Subcutaneous abdominal adipose tissue (tissue), 5 donors: ENCODE results near the gene PITHD1.

Source experiments
- H3K27ac ChIP-seq: one replicate; pipeline ENCODE4 v1.7.0; 2013; ENCODE audit warnings: low read depth, mild to moderate bottlenecking, inconsistent platforms, low read length, moderate library complexity
- H3K27me3 ChIP-seq, 5 donors: one replicate each; pipeline ENCODE4 v1.7.0; 2013; ENCODE audit warnings: low read length in 5 of 5, inconsistent platforms in 1 of 5; ENCODE audit not compliant: control insufficient read depth in 5 of 5, insufficient read depth in 4 of 5
- H3K36me3 ChIP-seq, 5 donors: one replicate each; pipeline ENCODE4 v1.7.0; 2013; ENCODE audit warnings: low read length in 5 of 5; ENCODE audit not compliant: control insufficient read depth in 5 of 5, insufficient read depth in 5 of 5
- H3K4me1 ChIP-seq, 5 donors: one replicate each; pipeline ENCODE4 v1.7.0; 2013; ENCODE audit warnings: low read length in 5 of 5, mild to moderate bottlenecking in 3 of 5, moderate library complexity in 1 of 5; ENCODE audit not compliant: control insufficient read depth in 5 of 5, insufficient read depth in 5 of 5
- H3K4me3 ChIP-seq, 5 donors: one replicate each; pipeline ENCODE4 v1.7.0; 2013; ENCODE audit warnings: low read length in 5 of 5, low read depth in 1 of 5
- H3K9ac ChIP-seq, 5 donors: one replicate each; pipeline ENCODE4 v1.7.0; 2013; ENCODE audit warnings: low read length in 5 of 5, mild to moderate bottlenecking in 4 of 5, moderate library complexity in 3 of 5
- H3K9me3 ChIP-seq, 5 donors: one replicate each; pipeline ENCODE4 v1.7.0; 2013; ENCODE audit warnings: low read length in 5 of 5; ENCODE audit not compliant: control insufficient read depth in 5 of 5
- donor health status: healthy.
- donor health status: healthy.
- donor health status: healthy.
- donor health status: healthy.
- donor health status: healthy.

The PITHD1 gene

DNA sequence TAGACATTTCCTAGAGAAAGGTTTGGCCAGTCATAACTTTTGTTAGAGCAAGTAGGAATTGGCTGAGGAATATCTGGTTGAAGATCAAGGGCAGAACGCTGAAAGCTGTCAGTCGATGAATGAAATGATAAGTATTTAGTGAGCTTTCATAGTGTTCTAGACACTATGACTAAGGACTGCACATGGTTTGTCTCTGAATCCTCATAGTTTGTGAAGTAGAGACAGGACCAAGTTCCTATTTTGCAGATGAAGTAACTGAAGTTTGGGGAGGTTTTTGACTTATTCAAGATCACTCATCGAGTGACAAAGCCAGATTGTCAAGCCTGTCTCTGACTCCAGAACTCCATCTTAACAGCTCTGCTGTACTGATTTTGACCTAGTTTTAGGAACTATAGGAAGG, 30.2 kb upstream of the PITHD1 start:
- Histone ChIP-seq H3K9me3 (no peaks in the 10 kb centered on the region), H3K27me3 (no peaks in the 10 kb centered on the region), H3K4me1 (peaks cover 0 to 23% (median 17%) of the 10 kb centered on the region in 5 donors), H3K9ac (peak overlapping the region in 3 of 5 donors; percentile 18 to 52 (median 36)), H3K27ac (no peak overlapping the region), H3K4me3 (no peak overlapping the region), H3K36me3 (peaks cover 17 to 34% (median 32%) of the 10 kb centered on the region in 5 donors)

DNA sequence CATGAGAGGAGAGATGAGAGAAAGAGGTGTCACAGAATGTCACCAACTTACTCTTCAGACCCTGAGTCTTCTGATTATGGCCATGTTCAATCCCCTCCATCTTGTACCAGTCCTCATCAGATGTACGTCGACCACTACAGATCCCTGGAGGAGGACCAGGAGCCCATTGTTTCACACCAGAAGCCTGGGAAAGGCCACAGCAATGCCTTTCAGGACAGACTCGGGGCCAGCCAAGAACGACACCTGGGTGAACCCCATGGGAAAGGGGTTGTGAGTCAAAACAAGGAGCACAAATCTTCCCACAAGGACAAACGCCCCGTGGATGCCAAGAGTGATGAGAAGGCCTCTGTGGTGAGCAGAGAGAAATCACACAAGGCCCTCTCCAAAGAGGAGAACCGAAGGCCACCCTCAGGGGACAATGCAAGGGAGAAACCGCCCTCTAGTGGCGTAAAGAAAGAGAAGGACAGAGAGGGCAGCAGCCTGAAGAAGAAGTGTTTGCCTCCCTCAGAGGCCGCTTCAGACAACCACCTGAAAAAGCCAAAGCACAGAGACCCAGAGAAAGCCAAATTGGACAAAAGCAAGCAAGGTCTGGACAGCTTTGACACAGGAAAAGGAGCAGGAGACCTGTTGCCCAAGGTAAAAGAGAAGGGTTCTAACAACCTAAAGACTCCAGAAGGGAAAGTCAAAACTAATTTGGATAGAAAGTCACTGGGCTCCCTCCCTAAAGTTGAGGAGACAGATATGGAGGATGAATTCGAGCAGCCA, 27.0 kb upstream of the PITHD1 start:
- H3K36me3 ChIP-seq = peaks cover 29 to 66% (median 63%) of the 10 kb centered on the region in 5 donors
- H3K4me1 ChIP-seq = peaks cover 0 to 3% (median 0%) of the 10 kb centered on the region in 5 donors
- H3K9me3 ChIP-seq = no peaks in the 10 kb centered on the region
- no peak overlapping the region for H3K4me3 ChIP-seq
- no peaks in the 10 kb centered on the region for H3K27me3 ChIP-seq
- no peak overlapping the region for H3K27ac ChIP-seq
- H3K9ac ChIP-seq = peak overlapping the region in 2 of 5 donors; percentile 14 to 16

DNA sequence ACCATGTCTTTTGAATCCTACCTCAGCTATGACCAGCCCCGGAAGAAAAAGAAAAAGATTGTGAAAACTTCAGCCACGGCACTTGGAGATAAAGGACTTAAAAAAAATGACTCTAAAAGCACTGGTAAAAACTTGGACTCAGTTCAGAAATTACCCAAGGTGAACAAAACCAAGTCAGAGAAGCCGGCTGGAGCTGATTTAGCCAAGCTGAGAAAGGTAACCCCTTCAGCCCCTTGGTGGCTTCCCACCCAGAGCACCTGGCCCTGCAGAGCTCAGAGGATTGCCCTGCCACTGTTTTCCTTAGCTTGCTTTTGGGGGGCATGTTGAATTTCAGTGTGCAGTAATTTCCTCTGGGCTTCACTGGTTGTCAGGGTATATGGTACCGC, 26.4 kb upstream of the PITHD1 start:
- peaks cover 0 to 3% (median 0%) of the 10 kb centered on the region in 5 donors for H3K4me1 ChIP-seq

DNA sequence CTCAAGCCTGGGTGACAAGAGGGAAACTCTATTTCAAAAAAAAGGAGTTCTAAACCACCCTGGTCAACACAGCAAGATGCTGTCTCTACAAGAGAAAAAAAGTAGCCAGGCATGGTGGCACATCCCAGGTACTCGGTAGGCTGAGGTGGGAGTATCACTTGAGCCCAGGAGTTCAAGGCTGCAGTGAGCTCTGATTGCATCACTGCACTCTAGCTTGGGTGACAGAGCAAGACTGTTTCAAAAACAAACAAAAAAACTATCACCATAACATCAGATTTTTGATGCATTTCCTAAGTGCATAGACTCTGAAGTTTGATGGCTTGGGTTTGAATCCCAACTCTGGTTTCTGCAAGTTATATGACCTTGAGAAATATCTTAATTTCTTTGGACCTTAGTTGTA, 25.3 kb upstream of the PITHD1 start:
- no peak overlapping the region for H3K27ac ChIP-seq
- H3K27me3 ChIP-seq = no peaks in the 10 kb centered on the region
- no peak overlapping the region for H3K9ac ChIP-seq
- H3K36me3 ChIP-seq = peaks cover 29 to 83% (median 73%) of the 10 kb centered on the region in 5 donors
- no peaks in the 10 kb centered on the region for H3K9me3 ChIP-seq
- no peaks in the 10 kb centered on the region for H3K4me1 ChIP-seq
- H3K4me3 ChIP-seq = no peak overlapping the region

More for the DNA sequence above, 26.4 kb upstream of the PITHD1 start:
- H3K4me3 ChIP-seq = no peak overlapping the region
- H3K27me3 ChIP-seq = no peaks in the 10 kb centered on the region
- H3K36me3 ChIP-seq = peaks cover 29 to 72% (median 69%) of the 10 kb centered on the region in 5 donors
- no peaks in the 10 kb centered on the region for H3K9me3 ChIP-seq
- no peak overlapping the region for H3K27ac ChIP-seq
- no peak overlapping the region for H3K9ac ChIP-seq

DNA sequence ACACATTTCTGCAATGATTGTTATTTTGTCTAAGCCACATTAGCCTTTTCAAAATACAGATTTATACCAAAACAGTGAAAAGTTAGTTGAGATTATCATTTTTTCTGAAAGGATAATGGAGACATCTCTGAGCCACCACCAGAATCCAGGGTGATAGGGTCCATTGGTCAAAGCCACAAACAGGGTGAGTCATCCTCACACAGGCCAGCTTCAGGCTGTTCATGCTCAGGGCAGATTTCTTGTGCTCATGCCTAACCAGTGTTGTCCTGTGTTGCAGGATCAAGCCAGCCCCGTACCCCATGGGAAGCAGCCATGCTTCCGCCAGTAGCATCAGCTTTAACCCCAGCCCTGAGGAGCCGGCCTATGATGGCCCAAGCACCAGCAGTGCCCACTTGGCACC, 21.5 kb upstream of the PITHD1 start:
- H3K36me3 ChIP-seq = peaks cover 29 to 95% (median 92%) of the 10 kb centered on the region in 5 donors
- no peak overlapping the region for H3K27ac ChIP-seq
- H3K4me3 ChIP-seq = no peak overlapping the region
- no peaks in the 10 kb centered on the region for H3K9me3 ChIP-seq
- no peak overlapping the region for H3K9ac ChIP-seq
- no peaks in the 10 kb centered on the region for H3K27me3 ChIP-seq
- H3K4me1 ChIP-seq = no peaks in the 10 kb centered on the region

DNA sequence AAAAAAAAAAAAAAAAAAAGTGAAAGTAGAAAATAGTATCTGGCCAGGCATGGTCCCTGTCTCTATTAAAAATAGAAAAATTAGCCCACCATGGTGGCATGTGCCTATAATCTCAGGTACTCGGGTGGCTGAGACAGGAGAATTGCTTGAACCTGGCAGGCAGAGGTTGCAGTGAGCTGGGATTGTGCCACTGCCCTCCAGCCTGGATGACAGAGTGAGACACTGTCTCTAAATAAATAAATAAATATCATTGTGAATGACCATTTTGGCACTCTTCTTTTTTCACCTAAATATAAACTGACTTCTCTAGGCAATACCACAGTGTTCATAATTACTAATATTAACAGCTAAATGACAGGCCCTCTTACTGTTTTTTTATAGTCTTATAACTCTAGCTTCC, 20.4 kb upstream of the PITHD1 start:
- no peaks in the 10 kb centered on the region for H3K4me1 ChIP-seq
- H3K36me3 ChIP-seq = peaks cover 30 to 91% (median 84%) of the 10 kb centered on the region in 5 donors
- no peaks in the 10 kb centered on the region for H3K27me3 ChIP-seq
- H3K4me3 ChIP-seq = no peak overlapping the region
- no peak overlapping the region for H3K9ac ChIP-seq
- H3K9me3 ChIP-seq = no peaks in the 10 kb centered on the region
- H3K27ac ChIP-seq = no peak overlapping the region

DNA sequence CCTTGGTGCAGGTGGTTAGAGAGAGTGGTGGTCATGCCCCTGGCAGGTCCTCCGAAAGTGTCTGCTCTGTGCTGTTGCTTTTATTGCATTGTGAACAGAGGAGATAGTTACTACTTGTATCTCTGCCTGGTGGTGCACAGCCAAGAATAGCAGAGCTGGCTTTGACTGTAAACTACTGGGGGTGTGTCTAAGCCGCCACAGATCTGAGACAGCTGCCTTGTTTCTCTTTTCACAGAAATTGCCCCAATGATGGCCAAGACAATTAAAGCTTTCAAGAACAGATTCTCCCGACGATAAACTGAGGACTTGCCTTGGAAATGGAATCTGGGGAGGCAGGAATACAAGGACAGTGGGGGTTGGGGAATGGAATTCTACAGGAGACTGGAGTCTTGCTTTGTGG, 18.9 kb upstream of the PITHD1 start:
- Histone ChIP-seq H3K27ac (no peak overlapping the region), H3K4me1 (no peaks in the 10 kb centered on the region), H3K9ac (no peak overlapping the region), H3K9me3 (no peaks in the 10 kb centered on the region), H3K27me3 (no peaks in the 10 kb centered on the region), H3K36me3 (peaks cover 23 to 86% (median 78%) of the 10 kb centered on the region in 5 donors), H3K4me3 (no peak overlapping the region)

DNA sequence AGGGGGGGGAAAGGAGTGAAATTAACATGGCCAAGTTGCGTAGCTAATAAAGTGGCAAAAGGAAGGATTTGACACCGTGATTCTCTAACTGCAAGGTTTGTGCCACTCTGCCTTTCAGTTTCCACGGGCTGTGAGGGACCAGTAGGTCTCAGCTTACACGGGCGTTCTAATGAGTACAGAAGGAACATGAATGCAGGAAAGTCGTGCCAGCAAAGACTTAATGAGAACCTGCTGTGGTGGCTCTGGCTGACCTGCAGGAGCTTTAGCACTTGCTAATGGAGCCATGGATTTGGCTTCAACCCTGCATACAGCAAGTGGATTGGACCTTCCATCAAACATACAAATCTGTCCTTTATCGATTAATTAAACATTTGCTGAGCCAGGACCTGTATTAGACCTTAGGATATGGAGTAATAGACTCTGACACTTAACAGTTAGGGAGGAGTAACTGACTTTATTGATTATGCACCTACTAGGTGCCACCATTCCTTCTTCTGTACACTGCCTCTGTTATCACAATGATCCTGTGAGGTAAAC, 15.1 kb upstream of the PITHD1 start:
- H3K36me3 ChIP-seq = peaks cover 21 to 75% (median 50%) of the 10 kb centered on the region in 5 donors
- no peaks in the 10 kb centered on the region for H3K4me1 ChIP-seq
- no peaks in the 10 kb centered on the region for H3K27me3 ChIP-seq
- no peak overlapping the region for H3K9ac ChIP-seq
- H3K9me3 ChIP-seq = no peaks in the 10 kb centered on the region
- no peak overlapping the region for H3K27ac ChIP-seq
- no peak overlapping the region for H3K4me3 ChIP-seq

DNA sequence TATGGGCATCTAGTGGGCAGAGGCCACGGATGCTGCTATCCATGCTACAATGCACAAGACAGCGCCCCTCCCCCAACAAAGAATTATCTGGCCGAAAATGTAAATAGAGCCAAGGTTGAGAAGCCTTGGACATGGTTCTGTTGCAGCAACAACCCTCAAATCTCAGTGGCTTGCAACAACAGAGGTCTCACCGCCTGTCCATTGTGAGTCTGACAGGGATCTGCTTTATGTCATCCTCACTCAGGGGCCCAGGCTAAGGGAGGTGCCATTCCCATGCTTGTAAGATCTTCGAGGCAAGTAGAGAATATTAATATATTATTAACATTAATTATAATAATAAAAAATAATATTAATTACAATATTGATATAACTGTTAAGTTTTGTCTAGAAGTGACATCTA, 9.5 kb upstream of the PITHD1 start:
- Histone ChIP-seq H3K4me1 (peaks cover 0 to 4% (median 3%) of the 10 kb centered on the region in 5 donors), H3K27ac (no peak overlapping the region), H3K9ac (no peak overlapping the region), H3K36me3 (peaks cover 0 to 39% (median 15%) of the 10 kb centered on the region in 5 donors), H3K4me3 (no peak overlapping the region), H3K9me3 (no peaks in the 10 kb centered on the region), H3K27me3 (no peaks in the 10 kb centered on the region)

DNA sequence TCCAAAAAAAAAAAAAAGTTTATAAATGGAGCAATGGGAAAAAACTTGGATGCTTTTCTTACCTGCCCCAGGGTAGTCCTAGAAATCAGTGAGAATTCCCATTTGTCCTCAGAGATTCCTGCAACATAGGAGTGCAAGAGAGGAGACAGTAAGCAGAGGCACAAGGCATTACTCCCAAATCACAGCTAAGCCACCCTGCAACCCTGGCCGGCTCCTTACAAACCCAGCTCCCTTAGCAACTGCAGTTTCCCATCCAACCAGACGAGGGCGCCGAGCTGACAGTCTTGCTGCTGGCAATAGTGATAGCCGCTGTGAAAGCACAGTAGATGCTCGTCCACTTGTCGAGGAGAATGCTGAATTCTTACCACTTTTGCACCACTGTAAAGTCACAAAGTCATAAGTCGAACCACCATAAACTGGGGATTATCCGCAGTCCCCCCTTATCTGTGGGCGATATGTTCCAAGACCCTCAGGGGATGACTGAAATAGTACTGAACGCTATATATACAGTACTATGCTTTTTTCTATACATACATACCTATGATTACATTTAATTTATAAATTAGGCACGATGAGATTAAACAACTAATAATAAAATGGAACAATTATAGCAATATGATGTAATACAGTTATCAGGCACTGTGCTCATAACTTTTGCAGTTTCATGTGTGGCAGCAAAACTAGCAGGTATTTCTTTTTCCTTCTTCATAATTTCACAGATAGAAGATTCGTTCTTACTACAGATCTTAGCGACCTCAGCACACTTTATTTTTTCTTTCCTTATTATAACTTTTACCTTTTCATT, 6.0 kb upstream of the PITHD1 start:
- Histone ChIP-seq H3K9me3 (no peaks in the 10 kb centered on the region), H3K9ac (no peak overlapping the region), H3K27ac (no peak overlapping the region), H3K4me3 (no peak overlapping the region), H3K27me3 (no peaks in the 10 kb centered on the region), H3K4me1 (peaks cover 0 to 6% (median 5%) of the 10 kb centered on the region in 5 donors), H3K36me3 (peaks cover 0 to 22% (median 2%) of the 10 kb centered on the region in 5 donors)
